Measurements from ENCODE around the gene CASZ1. TPM values are rescaled to one million over a fixed set of nuclear protein-coding genes. Genes with fewer than 3 reads are reported as not detected.

CASZ1 gene
- total RNA-seq, 2 donors from 2014 or later: 45.0 to 56.0 TPM

DNA sequence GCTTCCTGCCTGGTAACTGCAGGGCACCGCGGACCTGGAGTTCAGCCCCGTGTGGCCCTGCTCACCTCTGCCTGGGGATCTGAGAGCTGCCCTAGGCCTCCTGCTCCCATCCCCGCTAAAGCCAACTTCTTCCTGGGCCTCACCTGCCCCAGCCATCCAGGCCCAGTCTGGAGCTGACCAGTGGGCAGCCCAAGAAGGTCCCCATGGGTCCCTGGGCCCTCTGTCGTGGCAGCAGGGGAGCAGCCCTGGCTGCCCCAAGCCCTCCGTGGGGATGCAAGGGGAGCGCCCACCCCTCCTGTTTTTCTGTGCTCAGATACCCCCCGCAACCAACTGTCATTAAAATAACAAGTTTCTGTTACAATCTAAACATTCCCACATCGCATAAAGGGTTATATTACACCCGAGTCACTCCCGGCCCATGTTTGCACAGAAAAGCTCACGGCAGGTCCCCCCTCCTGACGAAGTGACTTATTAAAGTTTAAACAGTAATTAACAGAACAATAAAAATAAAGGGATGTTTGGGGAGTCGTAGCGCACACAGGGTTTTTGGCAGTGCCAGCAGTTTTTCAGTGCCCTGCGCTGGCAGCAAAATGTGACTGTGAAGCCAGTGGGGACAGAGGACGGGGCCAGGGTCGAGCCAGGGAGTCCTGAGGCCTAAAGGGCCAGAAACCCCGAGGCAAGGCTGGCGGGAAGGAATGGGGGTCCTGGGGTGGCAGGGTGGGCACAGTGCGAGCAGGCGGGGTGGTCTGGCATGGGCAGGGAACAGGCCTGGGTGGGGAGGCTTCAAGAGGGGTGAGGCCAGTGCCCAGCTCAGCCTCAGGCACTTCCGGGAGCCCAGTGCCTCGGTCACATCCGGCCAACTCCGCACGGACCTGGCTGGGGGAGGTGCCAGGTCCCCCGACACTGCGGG is 121.5 kb downstream of the CASZ1 start:
- no peaks in the 10 kb centered on the region for H3K27me3 ChIP-seq
- TF ChIP-seq, protein P1, sequence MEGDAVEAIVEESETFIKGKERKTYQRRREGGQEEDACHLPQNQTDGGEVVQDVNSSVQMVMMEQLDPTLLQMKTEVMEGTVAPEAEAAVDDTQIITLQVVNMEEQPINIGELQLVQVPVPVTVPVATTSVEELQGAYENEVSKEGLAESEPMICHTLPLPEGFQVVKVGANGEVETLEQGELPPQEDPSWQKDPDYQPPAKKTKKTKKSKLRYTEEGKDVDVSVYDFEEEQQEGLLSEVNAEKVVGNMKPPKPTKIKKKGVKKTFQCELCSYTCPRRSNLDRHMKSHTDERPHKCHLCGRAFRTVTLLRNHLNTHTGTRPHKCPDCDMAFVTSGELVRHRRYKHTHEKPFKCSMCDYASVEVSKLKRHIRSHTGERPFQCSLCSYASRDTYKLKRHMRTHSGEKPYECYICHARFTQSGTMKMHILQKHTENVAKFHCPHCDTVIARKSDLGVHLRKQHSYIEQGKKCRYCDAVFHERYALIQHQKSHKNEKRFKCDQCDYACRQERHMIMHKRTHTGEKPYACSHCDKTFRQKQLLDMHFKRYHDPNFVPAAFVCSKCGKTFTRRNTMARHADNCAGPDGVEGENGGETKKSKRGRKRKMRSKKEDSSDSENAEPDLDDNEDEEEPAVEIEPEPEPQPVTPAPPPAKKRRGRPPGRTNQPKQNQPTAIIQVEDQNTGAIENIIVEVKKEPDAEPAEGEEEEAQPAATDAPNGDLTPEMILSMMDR (IDR thresholded peaks at IDR 0.05): no peak
- peak overlapping the region; percentile 66 for H3K27ac ChIP-seq
- peaks cover 29% of the 10 kb centered on the region for H3K4me1 ChIP-seq
- no peak for DNase-seq
- H3K9ac ChIP-seq (ENCODE audit: low read depth in 2 of 2, low read length in 2 of 2): peak overlapping the region; percentile 46 to 61
- H3K9me3 ChIP-seq: no peaks in the 10 kb centered on the region
- H3K4me3 ChIP-seq: no peak overlapping the region
- intact Hi-C loops (cut with DNase I): no loop called here
- H3K36me3 ChIP-seq: no peaks in the 10 kb centered on the region

DNA sequence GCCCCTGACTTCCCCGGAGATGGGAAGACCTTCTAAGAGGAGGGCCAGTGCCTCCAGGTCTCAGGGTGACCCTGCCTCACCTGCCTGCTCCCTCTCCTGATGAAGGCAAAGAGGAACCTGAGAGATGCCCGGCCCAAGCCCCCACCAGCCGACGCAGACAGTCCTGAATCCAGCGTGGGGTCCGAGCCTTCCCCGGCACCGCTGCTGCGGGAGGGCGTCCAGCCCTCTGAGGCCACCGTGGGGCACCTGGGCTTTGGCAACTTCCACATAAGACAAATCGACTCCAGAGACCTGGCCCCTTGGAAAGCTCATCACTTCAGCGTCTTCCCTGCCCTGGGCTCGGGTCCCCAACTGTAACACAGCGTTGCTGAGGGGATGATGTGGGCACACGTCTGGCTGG is 122.2 kb downstream of the CASZ1 start:
- peaks cover 29% of the 10 kb centered on the region for H3K4me1 ChIP-seq
- no peak overlapping the region for H3K9ac ChIP-seq (ENCODE audit: low read depth in 2 of 2, low read length in 2 of 2)
- H3K36me3 ChIP-seq: no peaks in the 10 kb centered on the region
- no peak for DNase-seq
- no peak overlapping the region for H3K4me3 ChIP-seq
- intact Hi-C loops (cut with DNase I): no loop called here
- H3K27me3 ChIP-seq: no peaks in the 10 kb centered on the region
- TF ChIP-seq, protein P1 (IDR thresholded peaks at IDR 0.05): no peak
- no peaks in the 10 kb centered on the region for H3K9me3 ChIP-seq
- peak overlapping the region; percentile 66 for H3K27ac ChIP-seq

DNA sequence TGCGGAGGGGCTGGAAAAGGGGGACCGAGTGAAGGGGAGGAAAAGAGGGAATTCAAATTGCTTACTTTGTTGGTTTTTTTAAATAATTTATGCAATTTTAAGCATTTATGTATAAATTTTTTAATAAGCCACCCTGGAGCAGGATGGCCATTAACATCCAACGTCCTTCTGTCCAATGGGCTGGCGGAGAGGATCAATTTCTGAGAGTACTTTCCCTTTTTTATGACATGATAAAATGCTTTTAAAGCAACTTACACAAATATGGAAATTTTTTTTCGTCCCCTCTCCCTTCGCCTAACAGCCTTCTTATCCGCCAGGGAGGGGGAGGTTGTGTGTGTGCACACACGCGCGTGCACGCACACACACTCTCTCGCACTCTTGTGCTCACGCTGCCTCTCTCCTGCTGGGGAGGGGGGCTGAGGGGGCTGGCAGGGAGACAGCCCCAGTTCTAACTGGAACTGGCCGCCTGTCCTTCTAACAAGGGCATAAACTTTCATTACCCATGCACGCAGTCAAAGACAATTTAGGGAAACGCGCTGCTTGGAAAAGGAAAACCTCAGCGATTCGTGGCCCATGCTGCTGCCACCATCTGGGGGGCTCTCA is 123.2 kb downstream of the CASZ1 start:
- TF ChIP-seq, protein P1 (IDR thresholded peaks at IDR 0.05): no peak
- Histone ChIP-seq H3K4me1 (peaks cover 29% of the 10 kb centered on the region), H3K9me3 (no peaks in the 10 kb centered on the region), H3K27ac (no peak overlapping the region), H3K36me3 (no peaks in the 10 kb centered on the region), H3K9ac (ENCODE audit: low read depth in 2 of 2, low read length in 2 of 2) (peak overlapping the region in 1 of 2 donors; percentile 12), H3K27me3 (no peaks in the 10 kb centered on the region), H3K4me3 (no peak overlapping the region)
- DNase-seq: no peak
- intact Hi-C loops (cut with DNase I): no loop called here

DNA sequence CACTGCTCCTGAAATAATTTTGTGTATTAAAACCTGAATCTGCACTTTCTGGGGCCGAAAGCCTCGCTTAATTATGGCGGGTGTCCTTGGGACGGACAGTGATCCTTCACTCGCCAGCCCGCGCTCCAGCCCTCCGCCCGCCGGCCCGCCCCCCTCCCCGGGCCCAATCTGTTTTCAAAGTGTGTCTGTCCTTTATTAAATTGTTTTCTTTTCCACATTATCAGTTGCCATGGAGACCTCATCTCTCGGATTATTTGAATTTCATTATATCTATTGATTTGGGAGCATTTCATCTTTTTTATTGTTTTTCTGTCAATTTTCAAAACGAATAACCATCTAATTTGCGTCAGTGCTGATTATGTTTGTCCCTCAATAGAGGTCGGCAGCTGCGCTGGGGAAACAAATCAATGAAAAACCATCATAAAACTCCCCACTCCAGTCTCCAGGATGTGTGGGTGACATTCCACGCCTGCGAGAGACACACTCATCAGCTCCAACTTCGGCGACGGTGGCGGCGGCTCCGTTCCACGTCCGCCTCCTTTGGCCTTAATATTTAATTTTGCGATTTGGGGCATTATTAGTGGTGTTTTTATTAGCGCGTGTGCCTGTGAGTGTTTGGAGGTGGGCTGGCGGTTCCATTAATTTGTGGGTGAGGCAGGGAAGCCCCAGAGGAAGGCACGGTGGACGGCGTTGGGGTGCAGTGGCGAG is 123.9 kb downstream of the CASZ1 start:
- H3K4me3 ChIP-seq: no peak overlapping the region
- intact Hi-C loops (cut with DNase I): no loop called here
- DNase-seq: no peak
- H3K27ac ChIP-seq: no peak overlapping the region
- TF ChIP-seq, protein P1 (IDR thresholded peaks at IDR 0.05): no peak
- peaks cover 23% of the 10 kb centered on the region for H3K4me1 ChIP-seq
- H3K27me3 ChIP-seq: no peaks in the 10 kb centered on the region
- no peak overlapping the region for H3K9ac ChIP-seq (ENCODE audit: low read depth in 2 of 2, low read length in 2 of 2)
- no peaks in the 10 kb centered on the region for H3K36me3 ChIP-seq
- H3K9me3 ChIP-seq: no peaks in the 10 kb centered on the region

DNA sequence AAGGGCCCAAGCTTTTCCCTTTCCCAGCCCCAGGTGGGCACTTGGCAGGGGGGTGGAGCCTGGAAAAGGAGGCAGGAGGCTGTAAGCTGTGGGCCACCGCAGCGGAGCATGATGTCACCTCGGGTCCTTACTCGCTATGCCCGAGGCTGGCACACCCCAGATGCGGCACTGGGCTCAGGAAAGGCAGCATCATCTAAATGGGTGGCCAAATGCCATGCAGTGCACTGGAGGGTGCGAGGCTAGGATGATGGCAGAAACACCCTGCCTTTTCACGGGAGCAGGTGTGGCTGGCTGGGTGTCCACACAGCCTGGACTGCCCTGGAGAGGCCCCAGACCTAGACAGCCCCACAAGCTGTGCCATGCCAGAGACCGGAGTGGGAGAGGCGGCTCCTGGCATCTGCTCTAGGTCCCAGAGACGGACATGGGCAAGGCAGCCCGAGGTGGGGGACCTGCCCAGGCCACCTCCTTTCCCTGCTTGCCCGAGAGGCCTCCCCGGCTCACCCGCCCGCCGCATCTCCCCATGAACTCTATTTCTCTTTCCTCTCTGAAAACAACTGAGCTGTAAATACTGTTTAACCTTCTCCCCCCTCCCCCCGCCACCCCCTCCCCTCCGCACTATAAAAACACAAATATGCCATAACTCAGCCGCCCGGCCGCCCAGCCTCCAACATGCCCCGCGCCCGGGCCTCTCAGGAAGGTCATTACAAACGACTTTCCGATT is 124.7 kb downstream of the CASZ1 start:
- peaks cover 22% of the 10 kb centered on the region for H3K4me1 ChIP-seq
- no peak overlapping the region for H3K27ac ChIP-seq
- H3K36me3 ChIP-seq: no peaks in the 10 kb centered on the region
- no peaks in the 10 kb centered on the region for H3K27me3 ChIP-seq
- TF ChIP-seq, protein P1 (IDR thresholded peaks at IDR 0.05): no peak
- no peak for DNase-seq
- H3K9ac ChIP-seq (ENCODE audit: low read depth in 2 of 2, low read length in 2 of 2): no peak overlapping the region
- H3K4me3 ChIP-seq: no peak overlapping the region
- no peaks in the 10 kb centered on the region for H3K9me3 ChIP-seq
- intact Hi-C loops (cut with DNase I): no loop called here

All from colonic mucosa (tissue), 4 donors.